HCT116 (cell line): ENCODE data around the gene PCLO. TPM values are rescaled to one million over a fixed set of nuclear protein-coding genes. Genes with fewer than 3 reads are reported as not detected.

Source experiments
- ATAC-seq: fragments of 200-7000 bp; cut with Tn5 transposase; 2 replicates; pipeline ENCODE4 v1.9.1; 2020; ENCODE audit warnings: mild to moderate bottlenecking, moderate library complexity
- BruUV-seq: library from RNA; stranded (reverse); fragments of 400-500 nt; replicated peaks from 2 replicates; lab custom pipeline; 2021; lab: Mats Ljungman, UMichigan
- CTCF ChIA-PET: fragments of 300-600 bp; sonication (Branson Sonifier 250); formaldehyde crosslinking; loops from one replicate; lab custom pipeline; 2021; ENCODE audit warnings: antibody characterized with exemption; lab: Charles Lee
- POLR2A ChIA-PET: fragments of 300-600, 350-600 bp; sonication (Branson Sonifier 250); formaldehyde crosslinking; loops from one replicate; lab custom pipeline; 2021; ENCODE audit warnings: antibody characterized with exemption; lab: Charles Lee
- RAD21 ChIA-PET, 2 experiments: fragments of 300-600 bp; sonication (Branson Sonifier 250); formaldehyde crosslinking; loops; one replicate each; lab custom pipeline; 2023; ENCODE audit warnings: low total read pairs in 2 of 2; ENCODE audit not compliant: uncharacterized antibody in 2 of 2, unreplicated experiment in 2 of 2, low non-redundant PET in 1 of 2; lab: Charles Lee
- DNase-seq: peaks from one replicate; pipeline ENCODE4 v3.0.0-alpha.2; 2010; ENCODE audit warnings: low read depth, low spot score
- H2AFZ ChIP-seq: fragments of 200-600 bp; shearing (Covaris generic), sonication (generic); 2 replicates; pipeline ENCODE4 v1.6.1; 2017; ENCODE audit warnings: low read depth, mixed run types, mixed read lengths, antibody characterized with exemption, low read length; ENCODE audit not compliant: poor library complexity, severe bottlenecking
- H3K27ac ChIP-seq: 2 replicates; pipeline ENCODE4 v1.5.1; 2012; ENCODE audit warnings: low read depth, low read length
- H3K27me3 ChIP-seq: fragments of 200-600 bp; sonication (generic); 2 replicates; pipeline ENCODE4 v1.6.1; 2016; ENCODE audit warnings: mixed run types, low read length, mixed read lengths; ENCODE audit not compliant: insufficient read depth
- H3K36me3 ChIP-seq, 2 experiments: fragments of 200-500 bp in 1 of 2; fragments of 200-600 bp in 1 of 2; sonication (Bioruptor generic) in 1 of 2; sonication (generic) in 1 of 2; 2 replicates each; pipeline versions ENCODE4 v1.5.1 to v1.6.1; 2014 to 2016; ENCODE audit warnings: low read length in 2 of 2, inconsistent platforms in 1 of 2, mixed read lengths in 1 of 2, mixed run types in 1 of 2; ENCODE audit not compliant: insufficient read depth in 2 of 2, control insufficient read depth in 1 of 2
- H3K4me1 ChIP-seq, 2 experiments: fragments of 200-600 bp in 1 of 2; sonication (generic) in 1 of 2; 2 replicates each; pipeline versions ENCODE4 v1.5.1 to v1.6.1; 2012 to 2017; ENCODE audit warnings: low read length in 2 of 2, inconsistent platforms in 1 of 2, mild to moderate bottlenecking in 1 of 2, mixed read lengths in 1 of 2, mixed run types in 1 of 2, moderate library complexity in 1 of 2; ENCODE audit not compliant: insufficient read depth in 2 of 2, control insufficient read depth in 1 of 2
- H3K4me2 ChIP-seq: fragments of 200-600 bp; sonication (generic); 2 replicates; pipeline ENCODE4 v1.6.1; 2017; ENCODE audit warnings: mixed run types, low read length, mixed read lengths
- H3K4me3 ChIP-seq, 2 experiments: fragments of 200-600 bp in 1 of 2; sonication (generic) in 1 of 2; replicated peaks in 1 of 2; 2 replicates each; pipeline ENCODE4 v1.5.1; 2011 to 2016; ENCODE audit warnings: low read length in 2 of 2, control low read depth in 1 of 2, low read depth in 1 of 2, mild to moderate bottlenecking in 1 of 2, mixed read lengths in 1 of 2, mixed run types in 1 of 2
- H3K79me2 ChIP-seq: fragments of 200-600 bp; sonication (generic); 2 replicates; pipeline ENCODE4 v1.6.1; 2017; ENCODE audit warnings: mild to moderate bottlenecking, mixed run types, low read length, moderate library complexity, mixed read lengths; ENCODE audit not compliant: insufficient read depth
- H3K9ac ChIP-seq: fragments of 200-600 bp; sonication (generic); 2 replicates; pipeline ENCODE4 v1.6.1; 2016; ENCODE audit warnings: low read length, mixed read lengths
- H3K9me2 ChIP-seq: fragments of 200-600 bp; sonication (generic), shearing (Covaris generic); 2 replicates; pipeline ENCODE4 v1.6.1; 2017; ENCODE audit warnings: mixed run types, mild to moderate bottlenecking, moderate library complexity; ENCODE audit not compliant: insufficient read depth
- H3K9me3 ChIP-seq, 2 experiments: fragments of 200-500 bp in 1 of 2; fragments of 200-600 bp in 1 of 2; sonication (Bioruptor generic) in 1 of 2; sonication (generic) in 1 of 2; 2 replicates each; pipeline ENCODE4 v1.6.1; 2014 to 2017; ENCODE audit warnings: low read length in 2 of 2, mixed read lengths in 2 of 2, inconsistent platforms in 1 of 2, low read depth in 1 of 2, mild to moderate bottlenecking in 1 of 2, mixed run types in 1 of 2, moderate library complexity in 1 of 2; ENCODE audit not compliant: control insufficient read depth in 1 of 2, insufficient read depth in 1 of 2
- H4K20me1 ChIP-seq: fragments of 200-600 bp; sonication (generic), shearing (Covaris generic); 2 replicates; pipeline ENCODE4 v1.6.1; 2017; ENCODE audit warnings: mixed run types, mild to moderate bottlenecking, moderate library complexity; ENCODE audit not compliant: insufficient read depth
- CEBPB ChIP-seq: IDR thresholded peaks from 2 replicates; pipeline ENCODE4 v1.6.1; 2012; ENCODE audit warnings: low read depth
- EGR1 ChIP-seq: IDR thresholded peaks from 2 replicates; pipeline ENCODE4 v1.6.1; 2012; ENCODE audit warnings: low read depth
- ELF1 ChIP-seq: IDR thresholded peaks from 2 replicates; pipeline ENCODE4 v1.6.1; 2012; ENCODE audit warnings: low read depth, borderline replicate concordance
- EZH2 ChIP-seq: fragments of 200-600 bp; sonication (generic); IDR thresholded peaks from 2 replicates; pipeline ENCODE4 v1.6.1; 2017; ENCODE audit warnings: antibody characterized with exemption, mixed run types
- EZH2phosphoT487 ChIP-seq: fragments of 200-600 bp; IDR thresholded peaks from 2 replicates; pipeline ENCODE4 v1.6.1; 2018; ENCODE audit warnings: antibody characterized with exemption, borderline replicate concordance
- FOSL1 ChIP-seq: IDR thresholded peaks from 2 replicates; pipeline ENCODE4 v1.6.1; 2012; ENCODE audit warnings: low read depth
- JUND ChIP-seq: IDR thresholded peaks from 2 replicates; pipeline ENCODE4 v1.6.1; 2012
- POLR2A ChIP-seq: IDR thresholded peaks from 2 replicates; pipeline ENCODE4 v1.7.0; 2011; ENCODE audit warnings: borderline replicate concordance; ENCODE audit not compliant: insufficient read depth, insufficient read length; ENCODE audit errors: extremely low read depth
- POLR2AphosphoS5 ChIP-seq: IDR thresholded peaks from 2 replicates; pipeline ENCODE4 v1.6.1; 2011; ENCODE audit warnings: mild to moderate bottlenecking, low read depth, low read length, moderate library complexity
- RAD21 ChIP-seq: IDR thresholded peaks from 2 replicates; pipeline ENCODE4 v1.6.1; 2012; ENCODE audit warnings: low read depth, mild to moderate bottlenecking
- SIN3A ChIP-seq: IDR thresholded peaks from 2 replicates; pipeline ENCODE4 v1.6.1; 2012; ENCODE audit warnings: low read depth
- TCF7L2 ChIP-seq: IDR thresholded peaks from 2 replicates; pipeline ENCODE4 v1.7.0; 2011; ENCODE audit warnings: borderline replicate concordance, inconsistent platforms; ENCODE audit not compliant: insufficient read depth, insufficient read length; ENCODE audit errors: extremely low read depth
- ZNF274 ChIP-seq: fragments of 200-500 bp; sonication (Bioruptor generic); IDR thresholded peaks from 2 replicates; pipeline ENCODE4 v1.6.1; 2014; ENCODE audit warnings: mild to moderate bottlenecking, low read depth, low read length, inconsistent platforms
- intact Hi-C: fragments of 100-400 bp; cut with micrococcal nuclease; formaldehyde crosslinking; loops from 2 replicates; pipeline ENCODE4 v1.10.0; 2022
- total RNA-seq: library from RNA; stranded (reverse); gene quantifications from one replicate; pipeline ENCODE4 v1.2.1, GENCODE V29; 2021; ENCODE audit not compliant: unreplicated experiment
- TF ChIP-seq, protein P1 (sequence below): IDR thresholded peaks from 2 replicates; pipeline ENCODE4 v1.6.1; 2012
- TF ChIP-seq, protein P2 (sequence below): IDR thresholded peaks from 2 replicates; pipeline ENCODE4 v1.6.1; 2011; ENCODE audit warnings: mild to moderate bottlenecking, low read length, moderate library complexity; ENCODE audit not compliant: insufficient replicate concordance; ENCODE audit errors: extremely low read depth
- TF ChIP-seq, protein P3 (sequence below), 3 experiments: fragments of 200-600 bp in 1 of 3; sonication (generic) in 1 of 3; IDR thresholded peaks in 2 of 3; conservative IDR thresholded peaks in 1 of 3; 2 replicates each; pipeline ENCODE4 v1.5.1; 2012 to 2017; ENCODE audit warnings: low read depth in 2 of 3, low read length in 2 of 3, antibody characterized with exemption in 1 of 3, borderline replicate concordance in 1 of 3, control low read depth in 1 of 3, mild to moderate bottlenecking in 1 of 3, mixed read lengths in 1 of 3, mixed run types in 1 of 3, moderate library complexity in 1 of 3; ENCODE audit not compliant: insufficient read depth in 1 of 3

Gene PCLO
- total RNA-seq, 1 experiment from 2014 or later = 2.4 TPM

DNA sequence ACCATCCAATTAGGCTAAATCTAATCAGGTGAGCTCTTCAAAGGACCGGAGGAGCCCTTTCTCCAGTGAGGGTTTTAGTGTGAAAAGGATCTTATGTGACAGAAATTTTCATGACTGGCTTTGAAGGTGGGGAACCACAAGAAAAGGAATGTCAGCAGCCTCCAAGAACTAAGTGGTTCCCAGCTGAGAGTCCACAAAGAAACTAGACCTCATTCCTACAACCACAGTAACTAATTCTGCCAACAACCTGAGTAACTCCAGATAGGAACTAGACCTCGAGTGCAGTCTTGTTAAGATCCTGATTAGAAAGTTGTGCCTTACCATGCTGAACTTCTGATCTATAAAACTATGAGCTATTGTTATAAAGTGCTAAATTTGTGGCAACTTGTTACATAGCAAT, 51.3 kb downstream of the PCLO start:
- Histone ChIP-seq H3K4me3 (no peak overlapping the region), H3K79me2 (no peaks in the 10 kb centered on the region), H3K9me2 (no peaks in the 10 kb centered on the region), H3K4me2 (no peak overlapping the region), H3K9me3 (no peaks in the 10 kb centered on the region), H4K20me1 (no peaks in the 10 kb centered on the region), H3K9ac (no peak overlapping the region), H3K36me3 (no peaks in the 10 kb centered on the region), H3K27me3 (no peaks in the 10 kb centered on the region), H3K4me1 (no peaks in the 10 kb centered on the region), H2AFZ (no peak overlapping the region), H3K27ac (no peak overlapping the region)
- intact Hi-C loops = no loop called here
- DNase-seq = no peak
- POLR2A ChIA-PET = no interaction called here
- no peak for ATAC-seq
- CTCF ChIA-PET = no interaction called here
- TF ChIP-seq ELF1 = no peak
- TF ChIP-seq, protein P1, sequence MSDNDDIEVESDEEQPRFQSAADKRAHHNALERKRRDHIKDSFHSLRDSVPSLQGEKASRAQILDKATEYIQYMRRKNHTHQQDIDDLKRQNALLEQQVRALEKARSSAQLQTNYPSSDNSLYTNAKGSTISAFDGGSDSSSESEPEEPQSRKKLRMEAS = no peak
- TF ChIP-seq EGR1 = no peak
- no peak for TF ChIP-seq TCF7L2
- no peak for TF ChIP-seq POLR2A
- no peak for TF ChIP-seq JUND
- TF ChIP-seq EZH2 = no peak
- TF ChIP-seq, protein P2, sequence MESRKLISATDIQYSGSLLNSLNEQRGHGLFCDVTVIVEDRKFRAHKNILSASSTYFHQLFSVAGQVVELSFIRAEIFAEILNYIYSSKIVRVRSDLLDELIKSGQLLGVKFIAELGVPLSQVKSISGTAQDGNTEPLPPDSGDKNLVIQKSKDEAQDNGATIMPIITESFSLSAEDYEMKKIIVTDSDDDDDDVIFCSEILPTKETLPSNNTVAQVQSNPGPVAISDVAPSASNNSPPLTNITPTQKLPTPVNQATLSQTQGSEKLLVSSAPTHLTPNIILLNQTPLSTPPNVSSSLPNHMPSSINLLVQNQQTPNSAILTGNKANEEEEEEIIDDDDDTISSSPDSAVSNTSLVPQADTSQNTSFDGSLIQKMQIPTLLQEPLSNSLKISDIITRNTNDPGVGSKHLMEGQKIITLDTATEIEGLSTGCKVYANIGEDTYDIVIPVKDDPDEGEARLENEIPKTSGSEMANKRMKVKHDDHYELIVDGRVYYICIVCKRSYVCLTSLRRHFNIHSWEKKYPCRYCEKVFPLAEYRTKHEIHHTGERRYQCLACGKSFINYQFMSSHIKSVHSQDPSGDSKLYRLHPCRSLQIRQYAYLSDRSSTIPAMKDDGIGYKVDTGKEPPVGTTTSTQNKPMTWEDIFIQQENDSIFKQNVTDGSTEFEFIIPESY = no peak
- TF ChIP-seq CEBPB = no peak
- TF ChIP-seq EZH2phosphoT487 = no peak
- TF ChIP-seq, protein P3, sequence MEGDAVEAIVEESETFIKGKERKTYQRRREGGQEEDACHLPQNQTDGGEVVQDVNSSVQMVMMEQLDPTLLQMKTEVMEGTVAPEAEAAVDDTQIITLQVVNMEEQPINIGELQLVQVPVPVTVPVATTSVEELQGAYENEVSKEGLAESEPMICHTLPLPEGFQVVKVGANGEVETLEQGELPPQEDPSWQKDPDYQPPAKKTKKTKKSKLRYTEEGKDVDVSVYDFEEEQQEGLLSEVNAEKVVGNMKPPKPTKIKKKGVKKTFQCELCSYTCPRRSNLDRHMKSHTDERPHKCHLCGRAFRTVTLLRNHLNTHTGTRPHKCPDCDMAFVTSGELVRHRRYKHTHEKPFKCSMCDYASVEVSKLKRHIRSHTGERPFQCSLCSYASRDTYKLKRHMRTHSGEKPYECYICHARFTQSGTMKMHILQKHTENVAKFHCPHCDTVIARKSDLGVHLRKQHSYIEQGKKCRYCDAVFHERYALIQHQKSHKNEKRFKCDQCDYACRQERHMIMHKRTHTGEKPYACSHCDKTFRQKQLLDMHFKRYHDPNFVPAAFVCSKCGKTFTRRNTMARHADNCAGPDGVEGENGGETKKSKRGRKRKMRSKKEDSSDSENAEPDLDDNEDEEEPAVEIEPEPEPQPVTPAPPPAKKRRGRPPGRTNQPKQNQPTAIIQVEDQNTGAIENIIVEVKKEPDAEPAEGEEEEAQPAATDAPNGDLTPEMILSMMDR (IDR thresholded peaks at IDR 0.05 in 2 of 3, conservative IDR thresholded peaks at IDR 0.05 in 1 of 3; ENCODE audit: borderline replicate concordance in 1 of 3, insufficient read depth in 1 of 3, low read depth in 2 of 3, low read length in 2 of 3) = no peak
- no peak for TF ChIP-seq ZNF274
- no peak for TF ChIP-seq FOSL1
- TF ChIP-seq POLR2AphosphoS5 = no peak
- TF ChIP-seq SIN3A = no peak
- no peak for TF ChIP-seq RAD21
- BruUV-seq = no TSS peak
- RAD21 ChIA-PET = no interaction called here
